ENCODE measurements around the gene GRIK3.

The GRIK3 gene

GRCh38 chr1:36981126-36981525 lies 53.2 kb downstream of the GRIK3 start:
- DNase-seq (ENCODE audit: low spot score): no peak

GRCh38 chr1:36977731-36978406 lies 56.4 kb downstream of the GRIK3 start:
- DNase-seq (ENCODE audit: low spot score): no peak

- no peak for DNase-seq (ENCODE audit: low spot score)
Measured at GRCh38 chr1:36975642-36976041, 58.7 kb downstream of the GRIK3 start.

GRCh38 chr1:36973056-36973455 lies 61.3 kb downstream of the GRIK3 start:
- DNase-seq (ENCODE audit: low spot score): no peak

GRCh38 chr1:36971852-36972618 lies 62.3 kb downstream of the GRIK3 start:
- no peak for DNase-seq (ENCODE audit: low spot score)

GRCh38 chr1:36968730-36969129 lies 65.6 kb downstream of the GRIK3 start:
- DNase-seq (ENCODE audit: low spot score): peak; percentile 42

- DNase-seq (ENCODE audit: low spot score): no peak
Measured at GRCh38 chr1:36966242-36966641, 68.1 kb downstream of the GRIK3 start.

- no peak for DNase-seq (ENCODE audit: low spot score)
Measured at GRCh38 chr1:36965275-36966159, 68.8 kb downstream of the GRIK3 start.

GRCh38 chr1:36964830-36965229 lies 69.5 kb downstream of the GRIK3 start:
- no peak for DNase-seq (ENCODE audit: low spot score)

GRCh38 chr1:36963006-36963405 lies 71.3 kb downstream of the GRIK3 start:
- no peak for DNase-seq (ENCODE audit: low spot score)

GRCh38 chr1:36961062-36961615 lies 73.2 kb downstream of the GRIK3 start:
- no peak for DNase-seq (ENCODE audit: low spot score)

- no peak for DNase-seq (ENCODE audit: low spot score)
Measured at GRCh38 chr1:36956570-36956969, 77.7 kb downstream of the GRIK3 start.

GRCh38 chr1:36955016-36955415 lies 79.3 kb downstream of the GRIK3 start:
- DNase-seq (ENCODE audit: low spot score): no peak

- no peak for DNase-seq (ENCODE audit: low spot score)
Measured at GRCh38 chr1:36953061-36953460, 81.3 kb downstream of the GRIK3 start.

GRCh38 chr1:36951761-36952160 lies 82.6 kb downstream of the GRIK3 start:
- no peak for DNase-seq (ENCODE audit: low spot score)

GRCh38 chr1:36951292-36951750 lies 83.0 kb downstream of the GRIK3 start:
- no peak for DNase-seq (ENCODE audit: low spot score)

- no peak for DNase-seq (ENCODE audit: low spot score)
Measured at GRCh38 chr1:36950604-36951291, 83.6 kb downstream of the GRIK3 start.

- no peak for DNase-seq (ENCODE audit: low spot score)
Measured at GRCh38 chr1:36948606-36949005, 85.7 kb downstream of the GRIK3 start.

- DNase-seq (ENCODE audit: low spot score): no peak
Measured at GRCh38 chr1:36948147-36948546, 86.2 kb downstream of the GRIK3 start.

- no peak for DNase-seq (ENCODE audit: low spot score)
Measured at GRCh38 chr1:36947384-36947783, 86.9 kb downstream of the GRIK3 start.

GRCh38 chr1:36944883-36945282 lies 89.4 kb downstream of the GRIK3 start:
- no peak for DNase-seq (ENCODE audit: low spot score)

- no peak for DNase-seq (ENCODE audit: low spot score)
Measured at GRCh38 chr1:36942148-36942547, 92.2 kb downstream of the GRIK3 start.
